D341Med (cell line): ENCODE results near the gene KCNV2.
"Not testable (repeated sequence)": the region's sequence is repeated elsewhere in the genome, so short reads cannot be mapped to it uniquely, and the experiment has no call there.

Experiments used
- DNase-seq: peaks from one replicate; pipeline ENCODE4 v3.0.0; 2012; ENCODE audit warnings: low spot score

KCNV2 gene

DNA sequence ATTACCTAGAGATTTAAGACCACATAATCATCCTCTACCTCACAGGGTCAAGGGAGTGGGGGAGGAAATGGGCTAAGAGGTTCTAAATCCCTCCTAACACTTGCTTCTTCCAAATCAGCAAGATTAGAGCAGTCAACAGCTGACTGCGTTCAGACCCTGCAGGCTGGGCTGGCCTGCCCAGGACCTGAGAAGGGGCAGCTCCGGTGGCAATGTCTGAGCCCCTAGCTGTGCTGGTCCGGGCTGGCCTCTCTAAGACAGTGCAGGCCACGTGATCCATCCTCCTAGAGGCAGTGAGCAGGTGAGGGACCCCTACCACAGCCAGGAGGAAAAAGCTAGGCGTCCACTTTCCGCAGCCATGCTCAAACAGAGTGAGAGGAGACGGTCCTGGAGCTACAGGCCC, at the start of gene KCNV2:
TSS of gene KCNV2 (plus strand) at position 126 of the 400 bp plus-strand sequence. CDS start at position 356, 230 bp downstream.
- DNase-seq, result peak; percentile 33

DNA sequence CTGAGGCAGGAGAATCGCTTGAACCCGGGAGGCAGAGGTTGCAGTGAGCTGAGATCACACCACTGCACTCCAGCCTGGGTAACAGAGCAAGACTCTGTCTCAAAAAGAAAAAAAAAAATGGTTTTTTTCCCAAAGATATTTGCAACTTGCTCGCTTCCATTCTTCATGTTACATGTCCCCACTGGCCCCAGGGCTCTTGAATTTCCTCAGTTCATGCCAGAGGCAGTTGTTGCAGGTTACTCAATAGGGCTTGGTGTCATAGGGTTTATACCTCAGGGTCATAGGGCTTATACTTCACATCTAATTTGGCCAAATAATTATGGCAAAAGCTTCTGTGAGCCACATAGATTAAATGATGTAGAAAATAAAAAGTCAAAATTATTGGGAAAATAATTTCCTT, 44.1 kb upstream of the KCNV2 start:
- no peak for DNase-seq

DNA sequence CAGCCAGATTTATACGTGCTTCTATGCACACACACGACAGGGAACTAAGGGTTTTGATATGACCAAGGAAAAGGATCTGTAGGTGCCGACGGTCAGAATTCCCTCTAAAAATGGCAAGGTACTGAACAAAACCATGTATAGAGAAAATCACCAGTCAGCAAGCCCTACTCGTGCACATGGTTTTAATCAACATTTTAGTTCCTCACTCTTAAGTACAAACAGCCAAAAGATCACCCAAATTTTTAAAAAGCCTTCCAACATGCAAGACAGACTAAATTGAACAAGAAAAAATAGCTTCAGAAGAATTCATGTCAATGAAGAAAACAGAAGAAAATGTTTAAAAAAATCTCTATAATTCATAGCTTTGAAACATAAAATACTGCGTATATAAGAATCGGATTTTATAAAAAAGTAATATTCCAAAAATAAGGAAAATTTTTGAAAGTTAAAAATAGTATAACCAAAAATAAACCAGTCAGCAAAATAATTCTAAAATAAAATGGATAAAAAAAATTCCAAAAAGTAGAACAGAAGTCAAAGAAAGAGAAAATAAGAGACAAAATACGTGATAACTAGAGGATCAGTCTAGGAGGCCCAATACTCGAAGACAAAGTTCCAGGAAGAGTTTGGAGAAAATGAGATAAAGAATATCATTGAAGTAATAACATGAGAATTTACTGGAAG, 43.0 kb upstream of the KCNV2 start:
- no peak for DNase-seq

DNA sequence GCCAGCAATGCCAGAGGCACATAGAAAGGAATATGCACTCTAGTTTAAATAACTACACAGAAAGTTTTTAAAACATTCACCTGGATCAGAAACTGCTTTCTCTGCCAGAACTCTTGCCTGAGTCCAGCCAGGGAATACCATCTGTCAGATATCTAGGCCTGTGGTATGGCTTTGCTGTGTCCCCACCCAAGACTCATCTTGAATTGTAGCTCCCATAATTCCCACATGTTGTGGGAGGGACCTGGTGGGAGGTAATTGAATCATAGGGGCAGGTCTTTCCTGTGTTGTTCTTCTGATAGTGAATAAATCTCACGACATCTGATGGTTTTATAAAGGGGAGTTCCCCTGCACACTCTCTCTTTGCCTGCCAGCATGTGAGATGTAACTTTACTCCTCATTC, 41.5 kb upstream of the KCNV2 start:
- DNase-seq, result no peak

DNA sequence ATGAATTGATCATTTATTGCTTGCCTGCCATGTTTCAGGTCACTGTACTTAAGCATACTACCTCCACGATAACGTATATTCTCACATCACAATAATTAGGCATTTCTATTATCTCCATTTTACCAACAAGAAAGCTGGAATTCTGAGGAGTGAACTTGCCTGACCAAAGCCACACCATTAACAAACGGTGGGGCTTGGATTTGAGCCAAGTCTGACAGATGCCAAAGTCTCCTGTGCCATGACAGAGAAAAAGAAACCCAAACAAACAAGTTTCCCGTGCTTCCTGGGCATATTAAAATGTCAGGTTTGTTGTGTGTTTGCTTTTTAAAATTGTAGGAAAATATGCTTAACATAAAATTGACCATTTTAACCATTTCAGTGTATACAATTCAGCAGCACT, 40.8 kb upstream of the KCNV2 start:
- DNase-seq, result no peak

DNA sequence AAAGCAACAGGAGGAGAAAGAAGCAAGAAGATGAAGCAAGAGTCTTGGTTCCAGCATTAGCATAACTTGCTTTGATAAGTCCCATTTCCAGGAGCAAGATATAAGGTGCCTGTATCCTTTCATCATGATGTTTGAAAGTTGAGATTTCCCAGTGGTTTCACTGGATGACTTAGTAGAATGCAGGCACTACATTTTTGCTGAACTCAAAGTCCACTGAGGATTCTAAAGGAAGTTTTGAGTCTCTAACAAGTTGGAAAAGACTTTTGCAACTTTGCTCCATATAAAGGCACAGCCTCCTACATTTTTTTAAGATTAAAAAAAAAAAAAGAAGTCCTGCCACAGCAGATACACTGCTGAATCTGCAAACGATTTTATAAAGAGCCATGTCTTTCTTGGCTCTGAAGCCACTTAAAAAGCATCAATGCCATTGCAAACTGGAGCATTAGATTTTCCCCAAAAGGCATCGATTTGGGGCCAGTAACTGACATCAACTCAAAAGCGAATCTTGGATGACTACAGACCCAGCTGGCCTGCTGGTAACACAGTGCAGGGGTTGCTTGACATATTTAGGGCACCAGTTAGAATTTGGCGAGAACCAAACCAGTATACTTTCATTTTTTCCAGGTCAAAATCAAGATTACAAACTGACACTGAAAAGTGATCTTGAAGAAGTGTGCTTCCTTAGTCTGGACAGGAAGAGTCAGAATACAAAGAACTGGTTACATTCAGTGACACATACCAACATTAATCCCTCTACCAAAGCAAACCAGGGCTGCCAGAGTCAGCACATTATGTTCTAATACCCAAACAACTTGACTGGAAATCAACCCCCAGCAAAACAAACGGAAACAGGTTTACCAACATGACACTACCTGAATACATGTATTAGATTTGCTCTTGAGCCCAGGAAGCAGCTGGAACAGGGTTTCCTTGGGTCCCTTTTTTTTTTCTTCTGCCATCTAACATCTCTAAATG, 39.1 kb upstream of the KCNV2 start:
- DNase-seq, result no peak

DNA sequence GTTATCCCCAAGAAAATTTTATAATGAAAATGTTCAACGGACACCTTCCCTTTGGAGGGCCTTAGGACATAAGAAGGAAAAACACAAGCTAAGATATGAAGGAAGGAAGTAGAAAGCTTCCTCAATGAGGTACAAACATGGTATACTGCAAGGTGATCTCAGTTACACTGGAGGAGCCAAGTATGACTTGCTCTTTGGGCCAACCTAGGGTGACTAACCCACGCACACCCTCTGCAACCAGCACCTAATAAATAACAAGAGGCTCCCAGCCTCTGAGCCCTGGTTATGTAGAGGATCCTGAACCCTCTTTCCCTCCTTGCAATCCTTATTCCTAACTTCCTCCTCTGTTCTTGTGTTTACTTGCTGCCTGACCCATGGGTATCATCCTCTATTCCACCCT, 38.3 kb upstream of the KCNV2 start:
- no peak for DNase-seq

DNA sequence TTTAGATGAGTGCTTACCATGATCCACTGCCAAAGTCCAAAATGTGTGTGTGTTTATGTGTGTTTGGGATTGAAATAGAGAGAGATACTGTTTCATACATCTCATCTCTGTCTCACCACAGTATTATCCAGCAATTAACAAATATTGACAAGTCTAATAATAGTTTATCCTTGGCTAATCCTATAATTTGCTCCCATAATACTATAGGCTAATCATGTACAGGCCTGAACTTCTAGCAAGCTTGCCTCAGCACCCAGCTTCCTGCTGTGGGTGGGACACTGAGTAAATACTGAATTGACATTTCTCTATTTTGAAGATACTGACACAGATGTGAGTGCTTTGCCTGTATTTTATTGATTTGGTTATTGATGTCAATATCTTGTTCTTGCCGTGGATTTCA, 35.3 kb upstream of the KCNV2 start:
- peak; percentile 64 for DNase-seq

DNA sequence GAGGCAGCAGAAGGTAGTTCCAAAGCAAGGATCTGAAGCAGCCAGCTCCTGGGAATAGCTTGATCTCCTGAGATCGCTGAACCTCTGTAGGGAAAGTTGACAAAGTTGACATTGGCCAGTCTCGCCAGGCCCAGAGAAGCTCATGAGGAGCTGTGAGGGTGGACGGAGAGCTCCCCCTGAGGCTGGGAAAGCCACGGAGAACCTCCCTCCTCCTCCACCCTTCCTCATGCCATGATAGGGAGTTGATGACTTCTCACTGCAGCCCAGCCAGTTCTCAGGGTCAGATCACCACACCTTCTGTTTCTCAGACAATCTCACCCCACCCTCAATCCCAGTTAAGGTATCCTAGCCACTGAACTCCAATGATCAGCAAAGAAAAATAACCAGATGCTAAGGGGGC, 30.4 kb upstream of the KCNV2 start:
- DNase-seq, result no peak

DNA sequence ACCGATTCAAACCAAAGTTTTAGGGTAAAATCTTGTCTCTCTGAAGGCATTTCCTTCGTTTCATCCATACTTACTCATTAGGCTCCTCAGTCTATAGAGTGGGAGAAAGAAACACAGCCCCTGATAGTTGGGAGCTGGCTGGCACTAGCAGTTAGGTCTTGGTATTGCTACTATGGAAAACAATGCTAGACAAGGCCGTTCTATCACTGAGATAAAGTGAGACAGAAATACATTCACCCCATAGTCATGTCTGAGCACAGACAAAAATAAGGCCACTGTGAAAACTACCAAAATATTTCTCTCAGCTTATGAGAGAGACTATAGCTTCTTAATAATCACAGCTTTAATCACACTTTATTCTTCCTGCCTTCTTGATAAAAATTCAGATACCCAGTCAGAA, 28.7 kb upstream of the KCNV2 start:
- DNase-seq, result no peak

DNA sequence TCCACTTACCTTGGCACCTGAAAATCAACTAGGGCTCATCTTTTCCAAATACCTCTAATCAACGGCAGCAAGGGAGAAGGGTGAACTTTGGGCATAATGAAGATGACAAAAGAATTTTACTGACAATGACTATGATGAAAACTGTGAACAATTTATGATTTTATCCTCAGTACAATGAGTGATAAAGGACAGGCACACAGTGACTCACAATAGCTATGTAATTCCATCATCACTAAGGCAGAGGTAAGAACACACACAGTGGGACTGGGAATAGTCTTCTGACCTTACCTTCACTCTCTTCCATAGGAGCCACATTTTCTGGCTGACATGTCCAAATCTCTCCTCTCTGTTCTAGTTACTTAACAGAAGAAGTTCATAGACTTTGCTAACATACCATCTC, 26.1 kb upstream of the KCNV2 start:
- no peak for DNase-seq

DNA sequence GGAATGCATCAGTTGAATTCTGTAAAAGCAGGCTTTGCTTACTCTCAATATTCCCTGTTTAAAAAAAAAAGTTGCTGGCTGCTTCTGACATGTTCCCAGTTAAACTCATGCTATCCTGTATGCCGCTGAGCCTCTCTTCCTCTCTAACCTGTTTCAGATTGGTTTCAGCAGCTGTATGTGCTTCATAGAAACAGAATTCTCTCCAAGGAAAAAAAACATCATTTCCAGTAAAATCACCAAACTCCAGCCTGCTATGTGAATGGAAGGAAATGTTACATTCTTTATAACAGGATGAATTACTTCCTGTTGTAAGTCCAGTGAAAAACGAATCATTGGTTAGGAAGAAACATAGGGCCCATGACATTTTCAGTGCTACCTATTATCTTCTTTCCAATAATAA, 25.7 kb upstream of the KCNV2 start:
- DNase-seq, result no peak

DNA sequence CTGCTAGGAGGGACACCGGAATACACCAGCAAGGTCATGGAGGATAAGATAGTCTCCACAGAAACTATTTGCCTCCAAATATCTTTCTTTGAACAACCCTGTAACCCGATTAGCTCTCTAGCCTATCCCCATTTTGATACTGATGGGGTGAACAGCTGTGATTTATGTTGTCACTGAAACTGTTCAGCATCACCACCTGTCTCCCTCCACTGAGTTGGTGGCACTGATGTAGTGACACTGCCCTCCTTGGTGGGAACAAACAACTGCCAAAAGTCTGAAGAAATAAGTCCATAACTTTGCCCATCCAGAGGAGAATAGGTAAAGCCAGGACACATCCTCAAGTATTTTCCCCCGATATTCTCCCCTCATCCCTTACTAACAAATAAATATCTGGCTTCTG, 24.3 kb upstream of the KCNV2 start:
- no peak for DNase-seq

DNA sequence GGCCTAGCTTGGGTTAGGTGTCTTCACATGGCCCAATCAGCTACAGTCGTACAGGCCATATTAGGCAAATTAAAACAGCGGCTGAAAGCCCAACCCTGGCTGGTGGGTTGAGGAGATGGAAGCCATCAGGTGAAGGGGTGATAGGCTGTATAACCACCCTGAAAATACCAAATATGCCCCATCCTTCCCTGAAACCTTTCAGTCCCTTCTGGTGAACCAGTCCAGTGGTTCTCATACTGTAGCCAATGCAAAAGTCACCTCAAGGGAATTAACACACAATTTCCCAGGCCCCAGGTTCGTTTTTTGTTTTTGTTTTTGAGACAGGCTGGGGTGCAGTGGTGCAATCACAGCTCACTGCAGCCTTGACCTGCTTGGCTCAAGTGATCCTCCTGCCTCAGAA, 19.8 kb upstream of the KCNV2 start:
- DNase-seq, result no peak

DNA sequence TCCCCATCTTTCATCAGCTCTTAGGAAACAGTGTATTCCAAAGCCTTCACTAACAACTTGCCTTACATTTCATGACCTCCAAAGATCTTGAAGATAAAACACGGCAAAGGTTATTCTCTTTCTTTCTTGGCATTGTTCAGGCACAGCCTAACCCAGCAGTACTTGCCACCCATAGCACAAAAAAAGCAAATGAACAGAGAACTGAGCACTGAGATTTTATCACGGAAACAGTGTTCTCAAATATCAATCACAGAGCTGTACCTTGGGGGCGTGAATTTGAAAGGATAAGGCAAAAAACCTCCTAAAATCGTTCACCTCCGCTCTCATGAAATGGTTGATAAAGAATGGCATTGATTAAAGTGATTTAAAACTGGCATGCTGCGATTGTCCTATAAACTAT, 16.9 kb upstream of the KCNV2 start:
- DNase-seq, result no peak

DNA sequence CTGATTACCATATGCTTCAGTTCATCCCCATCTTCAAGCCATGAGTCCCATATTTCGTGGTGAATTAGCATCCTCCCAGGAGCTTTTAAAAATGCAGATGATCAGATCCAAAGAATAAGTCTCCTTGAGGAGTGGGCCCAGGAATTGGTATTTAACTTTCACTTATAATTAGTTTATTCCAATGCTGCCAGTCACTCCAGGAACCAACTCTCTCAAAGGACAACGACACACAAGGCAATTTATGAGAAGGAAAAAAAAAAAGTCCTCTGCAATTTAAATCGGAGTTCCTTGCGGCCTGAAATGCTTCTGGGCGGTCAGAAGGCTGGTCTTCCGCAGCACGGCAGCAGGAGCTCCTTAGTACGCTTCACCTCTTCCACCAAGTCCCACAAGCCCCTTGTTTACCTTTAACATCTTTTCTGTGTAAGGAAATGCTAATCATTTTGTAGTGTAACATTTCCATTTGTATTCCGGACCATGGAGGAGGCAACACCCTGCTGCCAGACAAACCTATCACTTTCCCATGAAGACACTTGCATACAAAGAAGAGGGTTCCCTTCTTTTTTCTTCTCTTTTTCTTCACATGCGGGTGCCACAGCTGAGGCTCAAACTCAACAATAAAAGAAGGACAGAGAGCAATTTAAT, 16.3 kb upstream of the KCNV2 start:
- no peak for DNase-seq

DNA sequence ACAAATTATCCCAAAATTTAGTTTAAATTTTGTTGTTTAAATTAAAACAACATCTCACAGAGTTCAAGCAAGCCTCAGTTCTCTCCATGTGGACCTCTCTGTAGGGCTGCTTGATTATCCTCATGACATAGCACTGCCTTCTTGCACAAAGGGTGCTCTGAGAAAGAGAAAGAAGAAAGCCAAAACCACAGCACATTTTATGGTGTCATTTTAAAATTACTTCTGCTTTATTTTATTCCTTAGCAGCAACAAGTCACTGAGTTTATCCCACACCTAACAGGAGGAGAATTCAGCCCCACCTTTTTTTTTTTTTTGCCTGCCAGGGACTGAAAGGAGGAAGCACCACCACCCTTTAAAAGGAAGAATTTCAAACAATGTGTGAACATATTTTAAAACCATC, 12.8 kb upstream of the KCNV2 start:
- no peak for DNase-seq

DNA sequence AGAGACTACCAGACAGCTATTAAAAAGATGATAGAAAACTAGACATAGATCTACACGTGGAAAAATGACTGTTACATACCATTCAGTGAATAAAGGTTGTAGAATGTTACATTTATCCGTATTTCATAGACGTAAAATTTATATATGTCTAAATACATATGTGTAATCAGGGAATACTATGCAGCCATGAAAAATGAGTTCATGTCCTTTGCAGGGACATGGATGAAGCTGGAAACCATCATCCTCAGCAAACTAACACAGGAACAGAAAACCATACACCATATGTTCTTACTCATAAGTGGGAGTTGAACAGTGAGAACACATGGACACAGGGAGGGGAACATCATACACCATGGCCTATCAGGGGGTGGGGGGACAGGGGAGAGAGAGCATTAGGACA, 10.1 kb upstream of the KCNV2 start:
- not testable (repeated sequence) for DNase-seq

DNA sequence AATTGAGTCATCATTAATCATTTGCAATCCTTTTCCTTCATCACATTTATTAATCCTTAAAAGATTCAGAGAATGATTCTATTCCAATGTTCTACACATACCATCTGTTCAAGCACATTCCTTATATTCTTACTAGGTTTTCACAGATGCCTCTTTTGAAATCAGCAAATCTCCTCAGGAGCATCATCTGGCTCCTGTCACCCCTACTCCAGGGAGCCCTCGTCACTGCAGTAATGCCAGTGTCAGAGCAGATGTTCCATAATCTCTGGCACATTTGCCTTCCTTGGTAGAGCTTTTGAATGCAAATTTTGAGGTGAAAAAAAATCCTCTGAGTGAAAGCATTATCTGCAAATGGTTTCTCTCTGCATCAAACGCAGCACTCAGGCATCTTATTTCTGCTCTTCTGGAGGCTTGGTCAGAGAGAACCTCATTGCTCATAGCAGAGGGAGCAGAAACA, 7.6 kb upstream of the KCNV2 start:
- DNase-seq, result peak; percentile 78

DNA sequence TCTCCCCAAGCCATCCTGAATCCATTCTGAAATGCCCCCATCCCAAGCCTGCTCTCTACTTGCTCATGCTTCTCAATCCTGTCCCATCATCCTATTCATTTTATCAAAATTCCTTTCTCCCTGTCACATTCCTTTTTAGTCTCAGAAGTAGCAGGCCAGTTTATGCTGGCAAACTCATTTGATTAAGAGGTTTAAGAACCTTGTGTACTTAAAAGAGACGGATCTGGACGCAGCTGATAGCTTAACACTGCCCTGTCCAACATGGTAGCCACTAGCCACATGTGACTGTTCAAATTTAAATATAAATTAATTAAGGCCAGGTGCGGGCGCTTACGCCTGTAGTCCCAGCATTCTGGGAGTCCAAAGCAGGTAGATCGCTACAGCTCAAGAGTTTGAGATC, 5.6 kb upstream of the KCNV2 start:
- DNase-seq, result no peak

DNA sequence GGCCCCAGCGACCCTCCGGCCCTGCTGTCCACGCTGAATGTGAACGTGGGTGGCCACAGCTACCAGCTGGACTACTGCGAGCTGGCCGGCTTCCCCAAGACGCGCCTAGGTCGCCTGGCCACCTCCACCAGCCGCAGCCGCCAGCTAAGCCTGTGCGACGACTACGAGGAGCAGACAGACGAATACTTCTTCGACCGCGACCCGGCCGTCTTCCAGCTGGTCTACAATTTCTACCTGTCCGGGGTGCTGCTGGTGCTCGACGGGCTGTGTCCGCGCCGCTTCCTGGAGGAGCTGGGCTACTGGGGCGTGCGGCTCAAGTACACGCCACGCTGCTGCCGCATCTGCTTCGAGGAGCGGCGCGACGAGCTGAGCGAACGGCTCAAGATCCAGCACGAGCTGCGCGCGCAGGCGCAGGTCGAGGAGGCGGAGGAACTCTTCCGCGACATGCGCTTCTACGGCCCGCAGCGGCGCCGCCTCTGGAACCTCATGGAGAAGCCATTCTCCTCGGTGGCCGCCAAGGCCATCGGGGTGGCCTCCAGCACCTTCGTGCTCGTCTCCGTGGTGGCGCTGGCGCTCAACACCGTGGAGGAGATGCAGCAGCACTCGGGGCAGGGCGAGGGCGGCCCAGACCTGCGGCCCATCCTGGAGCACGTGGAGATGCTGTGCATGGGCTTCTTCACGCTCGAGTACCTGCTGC, 839 bp downstream of the KCNV2 start:
- no peak for DNase-seq

DNA sequence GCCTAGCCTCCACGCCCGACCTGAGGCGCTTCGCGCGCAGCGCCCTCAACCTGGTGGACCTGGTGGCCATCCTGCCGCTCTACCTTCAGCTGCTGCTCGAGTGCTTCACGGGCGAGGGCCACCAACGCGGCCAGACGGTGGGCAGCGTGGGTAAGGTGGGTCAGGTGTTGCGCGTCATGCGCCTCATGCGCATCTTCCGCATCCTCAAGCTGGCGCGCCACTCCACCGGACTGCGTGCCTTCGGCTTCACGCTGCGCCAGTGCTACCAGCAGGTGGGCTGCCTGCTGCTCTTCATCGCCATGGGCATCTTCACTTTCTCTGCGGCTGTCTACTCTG, 1.4 kb downstream of the KCNV2 start:
- DNase-seq, result no peak
